ENCODE results near the gene SLC27A1.

DNA sequence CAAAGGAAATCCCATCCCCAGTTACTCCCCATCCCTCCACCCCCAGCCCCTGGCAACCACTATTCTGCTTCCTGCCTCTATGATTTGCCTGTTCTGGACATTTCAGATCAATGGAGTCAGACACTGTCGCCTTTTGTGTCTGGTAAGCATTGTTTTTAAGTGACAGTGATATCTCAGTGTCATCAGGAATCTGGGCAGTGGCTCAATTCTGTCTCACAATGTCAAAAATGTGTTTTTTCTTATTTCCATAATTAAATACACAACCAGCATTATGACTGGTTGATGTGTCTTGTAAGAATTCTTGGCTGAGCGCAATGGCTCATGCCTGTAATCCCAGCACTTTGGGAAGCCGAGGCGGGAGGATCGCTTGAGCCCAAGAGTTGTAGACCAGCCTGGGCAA lies 21.0 kb downstream of the SLC27A1 start:
- TF ChIP-seq, protein P1, sequence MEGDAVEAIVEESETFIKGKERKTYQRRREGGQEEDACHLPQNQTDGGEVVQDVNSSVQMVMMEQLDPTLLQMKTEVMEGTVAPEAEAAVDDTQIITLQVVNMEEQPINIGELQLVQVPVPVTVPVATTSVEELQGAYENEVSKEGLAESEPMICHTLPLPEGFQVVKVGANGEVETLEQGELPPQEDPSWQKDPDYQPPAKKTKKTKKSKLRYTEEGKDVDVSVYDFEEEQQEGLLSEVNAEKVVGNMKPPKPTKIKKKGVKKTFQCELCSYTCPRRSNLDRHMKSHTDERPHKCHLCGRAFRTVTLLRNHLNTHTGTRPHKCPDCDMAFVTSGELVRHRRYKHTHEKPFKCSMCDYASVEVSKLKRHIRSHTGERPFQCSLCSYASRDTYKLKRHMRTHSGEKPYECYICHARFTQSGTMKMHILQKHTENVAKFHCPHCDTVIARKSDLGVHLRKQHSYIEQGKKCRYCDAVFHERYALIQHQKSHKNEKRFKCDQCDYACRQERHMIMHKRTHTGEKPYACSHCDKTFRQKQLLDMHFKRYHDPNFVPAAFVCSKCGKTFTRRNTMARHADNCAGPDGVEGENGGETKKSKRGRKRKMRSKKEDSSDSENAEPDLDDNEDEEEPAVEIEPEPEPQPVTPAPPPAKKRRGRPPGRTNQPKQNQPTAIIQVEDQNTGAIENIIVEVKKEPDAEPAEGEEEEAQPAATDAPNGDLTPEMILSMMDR (IDR thresholded peaks at IDR 0.05; ENCODE audit: low read length) = no peak
- TF ChIP-seq EZH2phosphoT487 (IDR thresholded peaks at IDR 0.05; ENCODE audit: low read length) (no peak), EZH2 (optimal IDR thresholded peaks at IDR 0.05; ENCODE audit: low read depth, low read length) (no peak)

Measured in MM.1S (cell line).